Fibroblast of the aortic adventitia (primary cell): ENCODE measurements around the gene DEXI. TPM values are rescaled to one million over a fixed set of nuclear protein-coding genes. Genes with fewer than 3 reads are reported as not detected.
A peak's percentile ranks its signal among the peaks of the same experiment; 100 is the strongest.

ENCODE experiments used
- DNase-seq: peaks from one replicate; pipeline ENCODE4 v3.0.0-alpha.2; 2010; ENCODE audit warnings: low read depth
- H3K4me3 ChIP-seq: 2 replicates; pipeline ENCODE4 v1.5.1; 2011; ENCODE audit warnings: low read depth, mild to moderate bottlenecking, control low read depth, low read length, moderate library complexity
- CTCF ChIP-seq: IDR thresholded peaks from 2 replicates; pipeline ENCODE4 v1.5.1; 2011; ENCODE audit warnings: mild to moderate bottlenecking, low read length, control low read depth, inconsistent platforms; ENCODE audit not compliant: insufficient read depth
- total RNA-seq: library from RNA; depleted of rRNA; stranded (reverse); fragments of >200 nt; gene quantifications from 2 replicates; pipeline ENCODE4 v1.2.3, GENCODE V29; 2012; ENCODE audit warnings: low replicate concordance

Gene DEXI
- total RNA-seq, 1 donor = 35.2 TPM

DNA sequence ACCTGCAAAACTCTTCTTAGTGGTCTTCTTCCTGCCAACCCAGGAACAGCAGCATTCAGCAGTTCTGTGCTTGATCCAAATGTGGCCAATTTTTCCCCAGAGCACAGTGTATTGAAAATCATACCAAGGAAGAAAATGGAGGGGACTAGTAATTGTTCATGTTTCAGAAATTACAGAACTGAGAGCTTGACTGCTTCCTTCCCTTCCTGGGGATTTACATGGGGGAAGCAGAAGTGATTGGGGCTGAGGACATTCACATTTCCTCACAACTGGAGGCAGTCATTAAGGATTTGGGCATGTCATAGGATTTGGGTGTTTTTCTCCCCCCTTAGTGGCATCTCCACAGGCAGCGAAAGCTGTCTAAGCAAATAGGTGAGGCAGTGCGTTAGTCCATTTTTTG is 45.5 kb downstream of the DEXI start:
- H3K4me3 ChIP-seq = no peak overlapping the region
- no peak for DNase-seq
- no peak for TF ChIP-seq CTCF

GRCh38 chr16:10896165-10896564 is 46.1 kb downstream of the DEXI start:
- no peak for TF ChIP-seq CTCF
- no peak for DNase-seq
- H3K4me3 ChIP-seq = no peak overlapping the region

DNA sequence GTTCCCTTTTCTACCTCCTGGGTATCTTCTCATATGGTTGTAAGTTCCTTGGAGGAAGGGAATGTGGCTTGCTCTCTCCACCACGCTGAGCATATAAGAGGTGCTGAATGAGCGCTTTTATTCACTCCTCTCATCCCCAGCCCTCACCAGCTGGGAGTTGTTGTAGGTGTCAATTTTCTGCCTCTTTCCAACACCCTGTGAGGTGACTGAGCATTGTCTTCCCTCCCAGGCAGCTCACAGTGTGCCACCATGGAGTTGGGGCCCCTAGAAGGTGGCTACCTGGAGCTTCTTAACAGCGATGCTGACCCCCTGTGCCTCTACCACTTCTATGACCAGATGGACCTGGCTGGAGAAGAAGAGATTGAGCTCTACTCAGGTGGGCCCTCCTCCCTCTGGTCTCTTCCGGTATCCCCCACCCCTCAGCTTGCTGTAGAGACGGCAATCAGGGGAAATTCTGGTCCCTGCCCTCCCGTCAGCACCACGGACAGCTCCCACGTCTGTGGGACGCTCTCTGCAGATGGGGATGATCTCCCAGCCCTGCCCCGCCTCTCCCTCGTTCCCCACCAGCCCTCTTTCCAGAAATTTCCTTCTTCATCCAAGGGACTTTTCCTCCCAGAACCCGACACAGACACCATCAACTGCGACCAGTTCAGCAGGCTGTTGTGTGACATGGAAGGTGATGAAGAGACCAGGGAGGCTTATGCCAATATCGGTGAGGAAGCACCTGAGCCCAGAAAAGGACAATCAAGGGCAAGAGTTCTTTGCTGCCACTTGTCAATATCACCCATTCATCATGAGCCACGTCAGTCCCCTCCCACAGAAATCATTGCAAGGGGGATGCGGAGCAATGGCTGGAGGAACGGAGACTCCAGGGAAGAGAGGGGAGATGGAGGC is 47.0 kb downstream of the DEXI start:
- TF ChIP-seq CTCF = no peak
- DNase-seq = peak; percentile 31
- H3K4me3 ChIP-seq = no peak overlapping the region

DNA sequence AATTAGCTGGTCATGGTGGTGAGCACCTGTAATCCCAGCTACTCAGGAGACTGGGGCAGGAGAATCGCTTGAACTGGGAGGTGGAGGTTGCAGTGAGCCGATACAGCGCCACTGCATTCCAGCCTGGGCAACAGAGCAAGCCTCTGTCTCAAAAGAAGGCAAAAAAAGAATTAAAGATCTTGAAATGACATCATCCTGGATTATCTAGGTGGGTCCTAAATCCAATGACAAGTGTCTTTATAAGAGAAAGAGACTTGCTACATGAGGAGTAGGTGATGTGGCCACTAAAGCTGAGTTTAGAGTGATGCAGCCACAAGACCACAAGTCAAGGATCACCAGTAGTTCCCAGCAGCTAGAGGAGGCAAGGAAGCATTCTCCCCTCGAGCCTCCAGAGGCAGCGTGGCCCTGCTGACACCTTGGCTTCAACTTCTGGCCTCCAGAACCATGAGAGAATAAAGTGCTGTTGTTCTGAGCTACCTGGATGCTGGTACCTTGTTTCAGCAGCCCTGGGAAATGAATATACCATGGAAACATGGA is 49.4 kb downstream of the DEXI start:
- TF ChIP-seq CTCF = no peak
- no peak overlapping the region for H3K4me3 ChIP-seq
- no peak for DNase-seq

GRCh38 chr16:10889855-10890254 is 52.4 kb downstream of the DEXI start:
- no peak for DNase-seq
- no peak overlapping the region for H3K4me3 ChIP-seq
- TF ChIP-seq CTCF = no peak

- no peak for TF ChIP-seq CTCF
- H3K4me3 ChIP-seq = no peak overlapping the region
- DNase-seq = no peak
Measured at GRCh38 chr16:10888320-10888937, 53.8 kb downstream of the DEXI start.
